ENCODE data around the gene FAM124A.
A peak's percentile ranks its signal among the peaks of the same experiment; 100 is the strongest.

FAM124A gene

GRCh38 chr13:51331354-51331861 lies 109.2 kb downstream of the FAM124A start:
- Histone ChIP-seq H3K4me2 (ENCODE audit: low read length) (no peak overlapping the region), H3K14ac (ENCODE audit: low read length) (no peak overlapping the region), H3K36me3 (ENCODE audit: control insufficient read depth in 1 of 2, insufficient read depth in 2 of 2, low read length in 2 of 2) (no peaks in the 10 kb centered on the region), H3K79me2 (ENCODE audit: control insufficient read depth, insufficient read depth, low read length, poor library complexity) (no peaks in the 10 kb centered on the region), H2BK120ac (ENCODE audit: insufficient read depth, low read length, poor library complexity) (no peak overlapping the region), H3K4me3 (ENCODE audit: low read depth, low read length) (no peak overlapping the region), H2BK12ac (ENCODE audit: low read length) (no peak overlapping the region), H3K27ac (ENCODE audit: low read depth, low read length) (no peak overlapping the region), H3K79me1 (ENCODE audit: low read length) (no peaks in the 10 kb centered on the region), H2BK5ac (ENCODE audit: low read depth, low read length, poor library complexity) (no peak overlapping the region), H3K9ac (ENCODE audit: low read length) (no peak overlapping the region), H4K8ac (ENCODE audit: low read depth, low read length) (no peak overlapping the region), H2AK5ac (ENCODE audit: low read length) (no peak overlapping the region), H4K91ac (ENCODE audit: low read depth, low read length) (no peak overlapping the region), H3K4ac (ENCODE audit: low read depth, low read length) (no peak overlapping the region), H2AFZ (ENCODE audit: insufficient read depth, low read length, poor library complexity) (no peak overlapping the region), H3K4me1 (ENCODE audit: control insufficient read depth in 1 of 2, insufficient read depth in 2 of 2, low read length in 2 of 2) (no peaks in the 10 kb centered on the region), H3K9me3 (ENCODE audit: insufficient read depth, low read depth, low read length) (no peaks in the 10 kb centered on the region), H4K12ac (ENCODE audit: low read depth, low read length) (no peak overlapping the region), H3K27me3 (ENCODE audit: insufficient read depth, low read length) (no peaks in the 10 kb centered on the region), H3K18ac (ENCODE audit: low read length) (no peak overlapping the region), H3K23ac (ENCODE audit: low read length) (no peak overlapping the region)
- WGBS (ENCODE audit: extremely low coverage, insufficient coverage, insufficient read length): no CpG with 5 or more reads among the region's 6 CpGs
- DNase-seq: no peak

GRCh38 chr13:51332566-51333361 lies 110.6 kb downstream of the FAM124A start:
- Histone ChIP-seq H3K9me3 (ENCODE audit: insufficient read depth, low read depth, low read length) (no peaks in the 10 kb centered on the region), H3K27me3 (ENCODE audit: insufficient read depth, low read length) (no peaks in the 10 kb centered on the region), H3K27ac (ENCODE audit: low read depth, low read length) (no peak overlapping the region), H2BK5ac (ENCODE audit: low read depth, low read length, poor library complexity) (no peak overlapping the region), H3K79me2 (ENCODE audit: control insufficient read depth, insufficient read depth, low read length, poor library complexity) (no peaks in the 10 kb centered on the region), H3K14ac (ENCODE audit: low read length) (no peak overlapping the region), H2AK5ac (ENCODE audit: low read length) (no peak overlapping the region), H4K8ac (ENCODE audit: low read depth, low read length) (no peak overlapping the region), H3K4me1 (ENCODE audit: control insufficient read depth in 1 of 2, insufficient read depth in 2 of 2, low read length in 2 of 2) (no peaks in the 10 kb centered on the region), H4K91ac (ENCODE audit: low read depth, low read length) (no peak overlapping the region), H2AFZ (ENCODE audit: insufficient read depth, low read length, poor library complexity) (no peak overlapping the region), H3K4me3 (ENCODE audit: low read depth, low read length) (no peak overlapping the region), H3K4ac (ENCODE audit: low read depth, low read length) (no peak overlapping the region), H3K36me3 (ENCODE audit: control insufficient read depth in 1 of 2, insufficient read depth in 2 of 2, low read length in 2 of 2) (no peaks in the 10 kb centered on the region), H2BK12ac (ENCODE audit: low read length) (no peak overlapping the region), H3K9ac (ENCODE audit: low read length) (no peak overlapping the region), H4K12ac (ENCODE audit: low read depth, low read length) (no peak overlapping the region), H3K4me2 (ENCODE audit: low read length) (no peak overlapping the region), H3K79me1 (ENCODE audit: low read length) (no peaks in the 10 kb centered on the region), H3K18ac (ENCODE audit: low read length) (no peak overlapping the region), H2BK120ac (ENCODE audit: insufficient read depth, low read length, poor library complexity) (no peak overlapping the region), H3K23ac (ENCODE audit: low read length) (no peak overlapping the region)
- peak; percentile 84 to 93 for DNase-seq
- no CpG with 5 or more reads among the region's 2 CpGs for WGBS (ENCODE audit: extremely low coverage, insufficient coverage, insufficient read length)

- H3K9me3 ChIP-seq (ENCODE audit: insufficient read depth, low read depth, low read length): no peaks in the 10 kb centered on the region
- no peak overlapping the region for H3K14ac ChIP-seq (ENCODE audit: low read length)
- H2AFZ ChIP-seq (ENCODE audit: insufficient read depth, low read length, poor library complexity): no peak overlapping the region
- H3K4me2 ChIP-seq (ENCODE audit: low read length): no peak overlapping the region
- no peak overlapping the region for H2BK120ac ChIP-seq (ENCODE audit: insufficient read depth, low read length, poor library complexity)
- no peaks in the 10 kb centered on the region for H3K36me3 ChIP-seq (ENCODE audit: control insufficient read depth in 1 of 2, insufficient read depth in 2 of 2, low read length in 2 of 2)
- H3K9ac ChIP-seq (ENCODE audit: low read length): no peak overlapping the region
- H2AK5ac ChIP-seq (ENCODE audit: low read length): no peak overlapping the region
- H3K4me3 ChIP-seq (ENCODE audit: low read depth, low read length): no peak overlapping the region
- H3K79me2 ChIP-seq (ENCODE audit: control insufficient read depth, insufficient read depth, low read length, poor library complexity): no peaks in the 10 kb centered on the region
- H3K27me3 ChIP-seq (ENCODE audit: insufficient read depth, low read length): no peaks in the 10 kb centered on the region
- no peak overlapping the region for H4K8ac ChIP-seq (ENCODE audit: low read depth, low read length)
- no peaks in the 10 kb centered on the region for H3K79me1 ChIP-seq (ENCODE audit: low read length)
- no peak overlapping the region for H4K91ac ChIP-seq (ENCODE audit: low read depth, low read length)
- no peak overlapping the region for H2BK12ac ChIP-seq (ENCODE audit: low read length)
- no peak for DNase-seq
- H3K4ac ChIP-seq (ENCODE audit: low read depth, low read length): no peak overlapping the region
- no peaks in the 10 kb centered on the region for H3K4me1 ChIP-seq (ENCODE audit: control insufficient read depth in 1 of 2, insufficient read depth in 2 of 2, low read length in 2 of 2)
- no peak overlapping the region for H2BK5ac ChIP-seq (ENCODE audit: low read depth, low read length, poor library complexity)
- no peak overlapping the region for H3K18ac ChIP-seq (ENCODE audit: low read length)
- H3K23ac ChIP-seq (ENCODE audit: low read length): no peak overlapping the region
- no peak overlapping the region for H3K27ac ChIP-seq (ENCODE audit: low read depth, low read length)
- no peak overlapping the region for H4K12ac ChIP-seq (ENCODE audit: low read depth, low read length)
These were observed 111.2 kb downstream of the FAM124A start for GRCh38 chr13:51333421-51333820.

- no peak overlapping the region for H2AFZ ChIP-seq (ENCODE audit: insufficient read depth, low read length, poor library complexity)
- no peaks in the 10 kb centered on the region for H3K36me3 ChIP-seq (ENCODE audit: control insufficient read depth in 1 of 2, insufficient read depth in 2 of 2, low read length in 2 of 2)
- H3K18ac ChIP-seq (ENCODE audit: low read length): no peak overlapping the region
- H2BK5ac ChIP-seq (ENCODE audit: low read depth, low read length, poor library complexity): no peak overlapping the region
- H3K14ac ChIP-seq (ENCODE audit: low read length): no peak overlapping the region
- no peak overlapping the region for H2BK120ac ChIP-seq (ENCODE audit: insufficient read depth, low read length, poor library complexity)
- H3K4ac ChIP-seq (ENCODE audit: low read depth, low read length): no peak overlapping the region
- no peak overlapping the region for H3K23ac ChIP-seq (ENCODE audit: low read length)
- no peak overlapping the region for H3K4me2 ChIP-seq (ENCODE audit: low read length)
- no peaks in the 10 kb centered on the region for H3K79me2 ChIP-seq (ENCODE audit: control insufficient read depth, insufficient read depth, low read length, poor library complexity)
- no peak overlapping the region for H4K8ac ChIP-seq (ENCODE audit: low read depth, low read length)
- H3K27me3 ChIP-seq (ENCODE audit: insufficient read depth, low read length): no peaks in the 10 kb centered on the region
- H3K4me3 ChIP-seq (ENCODE audit: low read depth, low read length): no peak overlapping the region
- no peaks in the 10 kb centered on the region for H3K79me1 ChIP-seq (ENCODE audit: low read length)
- no peaks in the 10 kb centered on the region for H3K4me1 ChIP-seq (ENCODE audit: control insufficient read depth in 1 of 2, insufficient read depth in 2 of 2, low read length in 2 of 2)
- H3K9ac ChIP-seq (ENCODE audit: low read length): no peak overlapping the region
- no peak for DNase-seq
- H2AK5ac ChIP-seq (ENCODE audit: low read length): no peak overlapping the region
- H4K12ac ChIP-seq (ENCODE audit: low read depth, low read length): no peak overlapping the region
- H2BK12ac ChIP-seq (ENCODE audit: low read length): no peak overlapping the region
- H3K27ac ChIP-seq (ENCODE audit: low read depth, low read length): no peak overlapping the region
- no peaks in the 10 kb centered on the region for H3K9me3 ChIP-seq (ENCODE audit: insufficient read depth, low read depth, low read length)
- H4K91ac ChIP-seq (ENCODE audit: low read depth, low read length): no peak overlapping the region
These were observed 111.6 kb downstream of the FAM124A start for GRCh38 chr13:51333826-51334225.
